GM18873 (cell line): Measurements from ENCODE around the gene C11orf24.
"Not testable (repeated sequence)": the region's sequence is repeated elsewhere in the genome, so short reads cannot be mapped to it uniquely, and the experiment has no call there.

Experiments used
- ATAC-seq: cut with Tn5 transposase; IDR thresholded peaks from one replicate; pipeline ENCODE4 v1.9.1; 2021; ENCODE audit warnings: mild to moderate bottlenecking, moderate library complexity, moderate number of reproducible peaks; ENCODE audit not compliant: unreplicated experiment, low FRiP score

Gene C11orf24

GRCh38 chr11:68257477-68258362, 14.1 kb downstream of the C11orf24 start:
- ATAC-seq = no peak

- ATAC-seq = no peak
Observed at GRCh38 chr11:68256331-68256741, 15.4 kb downstream of the C11orf24 start.

- no peak for ATAC-seq
Observed at GRCh38 chr11:68255526-68255925, 16.2 kb downstream of the C11orf24 start.

GRCh38 chr11:68254421-68254820, 17.4 kb downstream of the C11orf24 start:
- no peak for ATAC-seq

DNA sequence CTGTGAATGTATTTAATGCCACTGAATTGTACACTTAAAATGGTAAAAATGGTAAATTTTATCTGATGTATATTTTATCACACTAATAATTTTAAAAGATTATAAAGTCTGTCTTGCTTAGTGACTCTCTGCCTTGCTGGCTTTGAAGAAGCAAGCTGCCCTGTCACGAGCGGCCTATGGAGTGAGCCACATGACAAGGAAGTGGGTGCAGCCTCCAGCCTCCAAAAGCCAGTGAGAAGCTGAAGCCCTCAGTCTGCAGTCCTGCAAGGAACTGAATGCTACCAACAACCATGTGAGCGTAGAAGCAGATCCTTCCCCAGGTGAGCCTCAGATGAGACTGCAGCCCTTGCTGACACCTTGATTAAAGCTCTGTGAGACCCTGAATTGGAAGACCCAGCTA, 20.0 kb downstream of the C11orf24 start:
- no peak for ATAC-seq

GRCh38 chr11:68244912-68245311, 26.9 kb downstream of the C11orf24 start:
- ATAC-seq = not testable (repeated sequence)

- ATAC-seq = not testable (repeated sequence)
Observed at GRCh38 chr11:68243847-68244246, 27.9 kb downstream of the C11orf24 start.

GRCh38 chr11:68242616-68243015, 29.2 kb downstream of the C11orf24 start:
- no peak for ATAC-seq

GRCh38 chr11:68231621-68232020, 40.2 kb downstream of the C11orf24 start:
- no peak for ATAC-seq

- ATAC-seq = no peak
Observed at GRCh38 chr11:68229601-68230000, 42.2 kb downstream of the C11orf24 start.

- no peak for ATAC-seq
Observed at GRCh38 chr11:68226421-68226820, 45.4 kb downstream of the C11orf24 start.

DNA sequence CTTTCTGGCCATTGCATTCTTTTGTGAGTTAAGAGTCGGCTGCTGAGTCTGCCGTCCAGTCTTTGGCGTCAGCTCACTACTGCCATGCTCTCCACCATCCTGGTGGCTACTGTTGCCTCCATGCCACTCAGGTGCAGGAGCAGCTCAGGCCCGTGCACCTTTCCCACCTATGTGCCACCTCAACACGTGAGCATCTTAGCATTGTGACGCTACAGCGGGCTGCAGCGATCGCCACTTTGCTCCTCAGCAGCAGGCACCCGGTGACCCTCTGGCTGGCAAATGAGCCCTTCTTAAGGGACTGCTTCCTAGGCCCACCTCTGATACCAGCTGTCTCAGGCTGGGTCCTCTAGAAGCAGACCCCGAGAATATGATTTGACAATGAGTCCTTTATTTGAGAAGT, 47.2 kb downstream of the C11orf24 start:
- ATAC-seq = no peak

GRCh38 chr11:68223275-68223674, 48.5 kb downstream of the C11orf24 start:
- no peak for ATAC-seq

GRCh38 chr11:68221406-68221805, 50.4 kb downstream of the C11orf24 start:
- ATAC-seq = no peak

- ATAC-seq = no peak
Observed at GRCh38 chr11:68216171-68216938, 55.4 kb downstream of the C11orf24 start.

GRCh38 chr11:68215524-68216170, 56.1 kb downstream of the C11orf24 start:
- ATAC-seq = no peak

DNA sequence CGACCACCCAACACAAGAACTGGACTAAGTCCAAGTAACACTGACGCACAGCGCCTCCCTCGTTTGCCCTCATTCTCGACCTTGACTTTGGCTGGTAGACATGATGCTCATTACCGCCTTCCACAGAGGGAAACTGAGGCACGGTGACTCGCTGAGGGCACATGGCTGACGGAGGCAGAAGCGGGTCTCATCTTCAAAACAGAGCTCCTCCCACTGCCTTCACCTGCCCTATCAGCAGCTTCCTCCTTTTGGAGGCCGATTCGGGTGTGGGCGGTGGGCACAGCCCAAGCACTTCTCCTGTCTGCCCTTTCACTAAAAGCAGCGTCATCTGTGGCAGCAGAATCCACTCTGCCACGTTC, 56.7 kb downstream of the C11orf24 start:
- no peak for ATAC-seq

- ATAC-seq = no peak
Observed at GRCh38 chr11:68214173-68215086, 57.3 kb downstream of the C11orf24 start.

- ATAC-seq = no peak
Observed at GRCh38 chr11:68213555-68214172, 58.1 kb downstream of the C11orf24 start.

GRCh38 chr11:68213135-68213515, 58.6 kb downstream of the C11orf24 start, which contains the start of gene KMT5B:
Gene KMT5B (minus strand): TSS chr11:68213296. CDS start chr11:68190076, 23,220 bp downstream.
- ATAC-seq = no peak
